ENCODE results near the gene TMEM232. TPM values are rescaled to one million over a fixed set of nuclear protein-coding genes. Genes with fewer than 3 reads are reported as not detected.
A peak's percentile ranks its signal among the peaks of the same experiment; 100 is the strongest.

The TMEM232 gene
- total and polyA plus RNA-seq, 2 experiments from 2014 or later = 0.78 to 6.2 TPM

GRCh38 chr5:110590187-110590586 lies 136.3 kb downstream of the TMEM232 start:
- Histone ChIP-seq H3K9ac (no peak overlapping the region), H3K27ac (no peak overlapping the region), H3K4me3 (no peak overlapping the region), H3K4me2 (ENCODE audit: unreplicated experiment) (no peak overlapping the region), H3K4me1 (ENCODE audit: insufficient read depth) (no peaks in the 10 kb centered on the region), H3K27me3 (replicated peaks; ENCODE audit: insufficient read depth) (no peaks in the 10 kb centered on the region), H3K79me2 (ENCODE audit: insufficient read depth) (no peaks in the 10 kb centered on the region), H3K36me3 (ENCODE audit: low read depth) (no peaks in the 10 kb centered on the region), H4K20me1 (ENCODE audit: insufficient read depth) (no peaks in the 10 kb centered on the region), H2AFZ (no peak overlapping the region), H3K9me3 (ENCODE audit: low read depth) (no peaks in the 10 kb centered on the region), H3F3A (ENCODE audit: insufficient read depth) (no peaks in the 10 kb centered on the region), H3K9me2 (ENCODE audit: insufficient read depth) (no peaks in the 10 kb centered on the region)
- TF ChIP-seq EZH2phosphoT487 (IDR thresholded peaks at IDR 0.05; ENCODE audit: insufficient read depth, low read depth) (no peak), EZH2 (IDR thresholded peaks at IDR 0.05; ENCODE audit: insufficient read depth, poor library complexity, severe bottlenecking) (no peak)
- in situ Hi-C loops (cut with MboI) = no loop called here
- DNase-seq = peak; percentile 50
- WGBS, 2 experiments (ENCODE audit: low coverage in 1 of 2, low lambda C conversion rate in 2 of 2, missing lambda C conversion rate in 2 of 2) = 30 to 42% methylated on average over 2 of the region's 2 CpGs

DNA sequence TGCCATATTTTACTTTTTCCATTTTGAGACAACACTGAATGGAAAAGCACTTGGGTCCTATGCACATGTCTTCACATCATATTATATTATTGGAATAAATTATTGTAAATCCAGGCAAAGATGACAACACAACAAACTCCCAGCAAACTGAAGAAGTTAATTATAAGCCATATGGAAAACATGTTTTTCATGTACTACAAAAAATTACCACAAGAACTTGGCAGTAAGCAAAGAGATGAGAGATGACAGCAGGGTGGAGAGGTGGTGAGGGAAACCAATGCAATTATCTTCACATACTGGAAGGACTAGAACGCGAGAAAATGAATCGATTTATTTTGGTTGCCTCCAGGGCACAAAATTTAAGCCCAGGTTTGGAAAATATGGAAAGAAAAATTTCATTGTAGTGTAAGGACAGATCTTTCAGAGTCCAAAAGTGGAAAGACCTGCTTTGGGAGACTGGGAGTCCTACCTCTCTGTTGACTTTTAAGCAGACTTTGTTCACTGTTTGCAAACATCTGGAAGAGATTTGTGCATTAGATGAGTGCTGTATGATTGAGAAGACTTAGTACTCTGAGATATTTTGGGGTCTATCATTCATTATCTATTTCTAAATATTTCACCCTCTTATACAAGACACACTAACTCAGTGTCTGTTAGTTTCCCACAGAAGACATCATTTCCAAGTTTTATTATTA lies 138.0 kb downstream of the TMEM232 start:
- Histone ChIP-seq H3K9ac (no peak overlapping the region), H3K9me3 (ENCODE audit: low read depth) (no peaks in the 10 kb centered on the region), H3K9me2 (ENCODE audit: insufficient read depth) (no peaks in the 10 kb centered on the region), H3K27ac (no peak overlapping the region), H3K4me1 (ENCODE audit: insufficient read depth) (no peaks in the 10 kb centered on the region), H3K79me2 (ENCODE audit: insufficient read depth) (no peaks in the 10 kb centered on the region), H3K27me3 (replicated peaks; ENCODE audit: insufficient read depth) (no peaks in the 10 kb centered on the region), H3K4me2 (ENCODE audit: unreplicated experiment) (no peak overlapping the region), H2AFZ (no peak overlapping the region), H4K20me1 (ENCODE audit: insufficient read depth) (no peaks in the 10 kb centered on the region), H3F3A (ENCODE audit: insufficient read depth) (no peaks in the 10 kb centered on the region), H3K36me3 (ENCODE audit: low read depth) (no peaks in the 10 kb centered on the region), H3K4me3 (no peak overlapping the region)
- TF ChIP-seq EZH2phosphoT487 (IDR thresholded peaks at IDR 0.05; ENCODE audit: insufficient read depth, low read depth) (no peak), EZH2 (IDR thresholded peaks at IDR 0.05; ENCODE audit: insufficient read depth, poor library complexity, severe bottlenecking) (no peak)
- DNase-seq = no peak
- WGBS, 2 experiments (ENCODE audit: low coverage in 1 of 2, low lambda C conversion rate in 2 of 2, missing lambda C conversion rate in 2 of 2) = 12 to 14% methylated on average over 3 of the region's 3 CpGs
- in situ Hi-C loops (cut with MboI) = no loop called here

GRCh38 chr5:110580625-110581024 lies 145.8 kb downstream of the TMEM232 start:
- Histone ChIP-seq H3K4me2 (ENCODE audit: unreplicated experiment) (no peak overlapping the region), H3K27me3 (replicated peaks; ENCODE audit: insufficient read depth) (no peaks in the 10 kb centered on the region), H3K4me3 (no peak overlapping the region), H3K9ac (no peak overlapping the region), H3F3A (ENCODE audit: insufficient read depth) (no peaks in the 10 kb centered on the region), H3K9me3 (ENCODE audit: low read depth) (no peaks in the 10 kb centered on the region), H3K36me3 (ENCODE audit: low read depth) (no peaks in the 10 kb centered on the region), H3K27ac (no peak overlapping the region), H3K79me2 (ENCODE audit: insufficient read depth) (no peaks in the 10 kb centered on the region), H3K4me1 (ENCODE audit: insufficient read depth) (no peaks in the 10 kb centered on the region), H2AFZ (no peak overlapping the region), H4K20me1 (ENCODE audit: insufficient read depth) (no peaks in the 10 kb centered on the region), H3K9me2 (ENCODE audit: insufficient read depth) (no peaks in the 10 kb centered on the region)
- in situ Hi-C loops (cut with MboI) = no loop called here
- DNase-seq = no peak
- WGBS, 2 experiments (ENCODE audit: low coverage in 1 of 2, low lambda C conversion rate in 2 of 2, missing lambda C conversion rate in 2 of 2) = 6 to 16% methylated on average over 1 of the region's 1 CpG
- TF ChIP-seq EZH2 (IDR thresholded peaks at IDR 0.05; ENCODE audit: insufficient read depth, poor library complexity, severe bottlenecking) (no peak), EZH2phosphoT487 (IDR thresholded peaks at IDR 0.05; ENCODE audit: insufficient read depth, low read depth) (no peak)

DNA sequence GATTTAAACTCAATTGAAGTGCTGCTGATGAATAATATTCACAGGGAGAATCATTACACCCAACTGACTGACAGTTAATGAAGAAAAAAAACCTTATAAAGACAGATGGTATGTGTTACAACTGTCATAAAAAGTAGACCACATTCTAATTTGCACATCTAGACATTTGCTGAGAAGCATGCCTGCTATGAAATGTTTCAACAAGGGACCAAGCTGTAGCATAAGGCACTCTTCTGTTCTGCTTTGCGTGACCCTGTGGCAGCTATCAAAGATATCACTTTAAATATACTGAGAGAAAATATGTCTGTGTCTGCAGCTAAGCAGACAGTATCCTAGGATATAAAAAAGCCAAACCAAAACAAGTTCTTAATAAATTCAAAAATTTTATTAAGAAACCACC lies 153.7 kb downstream of the TMEM232 start:
- no peak for DNase-seq
- in situ Hi-C loops (cut with MboI) = no loop called here
- Histone ChIP-seq H3K9ac (no peak overlapping the region), H3K4me3 (no peak overlapping the region), H3K79me2 (ENCODE audit: insufficient read depth) (no peaks in the 10 kb centered on the region), H3F3A (ENCODE audit: insufficient read depth) (no peaks in the 10 kb centered on the region), H4K20me1 (ENCODE audit: insufficient read depth) (no peaks in the 10 kb centered on the region), H3K9me2 (ENCODE audit: insufficient read depth) (no peaks in the 10 kb centered on the region), H3K4me2 (ENCODE audit: unreplicated experiment) (no peak overlapping the region), H3K36me3 (ENCODE audit: low read depth) (no peaks in the 10 kb centered on the region), H3K9me3 (ENCODE audit: low read depth) (no peaks in the 10 kb centered on the region), H3K4me1 (ENCODE audit: insufficient read depth) (no peaks in the 10 kb centered on the region), H2AFZ (no peak overlapping the region), H3K27me3 (replicated peaks; ENCODE audit: insufficient read depth) (no peaks in the 10 kb centered on the region), H3K27ac (no peak overlapping the region)
- TF ChIP-seq EZH2 (IDR thresholded peaks at IDR 0.05; ENCODE audit: insufficient read depth, poor library complexity, severe bottlenecking) (no peak), EZH2phosphoT487 (IDR thresholded peaks at IDR 0.05; ENCODE audit: insufficient read depth, low read depth) (no peak)
- 53 to 80% methylated on average over 1 of the region's 1 CpG for WGBS, 2 experiments (ENCODE audit: low coverage in 1 of 2, low lambda C conversion rate in 2 of 2, missing lambda C conversion rate in 2 of 2)

DNA sequence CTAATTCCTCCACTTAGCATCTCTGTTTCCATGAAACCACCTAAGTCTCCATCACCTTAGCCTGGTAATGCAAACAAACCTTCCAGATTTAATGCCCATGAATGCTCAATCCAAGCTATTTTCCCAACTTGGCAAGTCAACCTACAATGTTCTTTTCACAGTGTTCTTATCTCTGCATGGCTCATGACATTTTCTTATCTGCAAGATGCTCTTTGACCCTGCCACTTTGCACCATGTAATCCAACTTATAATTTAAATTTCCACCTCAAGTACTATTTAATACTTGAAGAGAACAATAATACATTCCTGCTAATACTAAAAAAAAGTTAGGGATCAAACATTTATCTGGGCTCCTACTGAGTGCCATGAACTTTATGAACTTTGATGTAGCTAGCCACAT lies 164.3 kb downstream of the TMEM232 start:
- H2AFZ ChIP-seq = no peak overlapping the region
- H3K9me2 ChIP-seq (ENCODE audit: insufficient read depth) = no peaks in the 10 kb centered on the region; the same call in 1 of the 2 replicates
- no peaks in the 10 kb centered on the region for H3F3A ChIP-seq (ENCODE audit: insufficient read depth)
- no peak overlapping the region for H3K9ac ChIP-seq
- no peaks in the 10 kb centered on the region for H3K9me3 ChIP-seq (ENCODE audit: low read depth)
- H4K20me1 ChIP-seq (ENCODE audit: insufficient read depth) = no peaks in the 10 kb centered on the region
- in situ Hi-C loops (cut with MboI) = no loop called here
- H3K4me1 ChIP-seq (ENCODE audit: insufficient read depth) = no peaks in the 10 kb centered on the region
- H3K36me3 ChIP-seq (ENCODE audit: low read depth) = no peaks in the 10 kb centered on the region
- H3K4me2 ChIP-seq (ENCODE audit: unreplicated experiment) = no peak overlapping the region
- no peak overlapping the region for H3K27ac ChIP-seq
- H3K4me3 ChIP-seq = no peak overlapping the region
- no peak for TF ChIP-seq EZH2phosphoT487 (IDR thresholded peaks at IDR 0.05; ENCODE audit: insufficient read depth, low read depth)
- no peak for TF ChIP-seq EZH2 (IDR thresholded peaks at IDR 0.05; ENCODE audit: insufficient read depth, poor library complexity, severe bottlenecking)
- H3K27me3 ChIP-seq (replicated peaks; ENCODE audit: insufficient read depth) = no peaks in the 10 kb centered on the region
- DNase-seq = no peak
- H3K79me2 ChIP-seq (ENCODE audit: insufficient read depth) = no peaks in the 10 kb centered on the region

All from GM23248 (cell line).